Natural killer cell (primary cell): Measurements from ENCODE around the gene PARD6B. TPM values are rescaled to one million over a fixed set of nuclear protein-coding genes. Genes with fewer than 3 reads are reported as not detected.
"Not testable (repeated sequence)": the region's sequence is repeated elsewhere in the genome, so short reads cannot be mapped to it uniquely, and the experiment has no call there.

Experiments used
- ATAC-seq, 3 donors: fragments of 150-1000 bp in 2 of 3; fragments of 200-7000 bp in 1 of 3; cut with Tn5 transposase; 1 replicate in 1 of 3; 2 replicates in 2 of 3; pipeline ENCODE4 v1.10.0; 2021; ENCODE audit warnings: mild to moderate bottlenecking in 2 of 3, moderate library complexity in 2 of 3
- DNase-seq, 2 donors: peaks; one replicate each; pipeline versions ENCODE4 v3.0.0 to v3.0.0-alpha.2; 2013 to 2021; ENCODE audit warnings: mixed read lengths in 1 of 2
- H3K27ac ChIP-seq: one replicate; pipeline ENCODE4 v1.5.1; 2013; ENCODE audit warnings: mild to moderate bottlenecking, low read length
- H3K27me3 ChIP-seq: one replicate; pipeline ENCODE4 v1.6.1; 2013; ENCODE audit warnings: low read length; ENCODE audit not compliant: control insufficient read depth, insufficient read depth
- H3K36me3 ChIP-seq: one replicate; pipeline ENCODE4 v1.6.1; 2013; ENCODE audit warnings: low read length; ENCODE audit not compliant: control insufficient read depth, insufficient read depth
- H3K4me1 ChIP-seq: one replicate; pipeline ENCODE4 v1.6.1; 2013; ENCODE audit warnings: low read length; ENCODE audit not compliant: control insufficient read depth, insufficient read depth
- H3K4me3 ChIP-seq: one replicate; pipeline ENCODE4 v1.5.1; 2013; ENCODE audit warnings: low read length
- H3K9me3 ChIP-seq: one replicate; pipeline ENCODE4 v1.6.1; 2013; ENCODE audit warnings: low read length; ENCODE audit not compliant: control insufficient read depth, insufficient read depth
- H3K27ac Mint-ChIP-seq, 2 donors: one replicate each; pipeline ENCODE4 v1.8.0; 2022; ENCODE audit warnings: mild to moderate bottlenecking in 2 of 2, mixed read lengths in 2 of 2, moderate library complexity in 1 of 2
- H3K27me3 Mint-ChIP-seq, 2 donors: one replicate each; pipeline ENCODE4 v1.8.0; 2022; ENCODE audit warnings: low read depth in 2 of 2, mixed read lengths in 2 of 2
- H3K36me3 Mint-ChIP-seq: one replicate; pipeline ENCODE4 v1.8.0; 2022; ENCODE audit warnings: mixed read lengths
- H3K4me1 Mint-ChIP-seq, 2 donors: one replicate each; pipeline ENCODE4 v1.8.0; 2022; ENCODE audit warnings: mixed read lengths in 2 of 2
- H3K4me3 Mint-ChIP-seq: one replicate; pipeline ENCODE4 v1.8.0; 2022; ENCODE audit warnings: mild to moderate bottlenecking, moderate library complexity, mixed read lengths
- H3K9me3 Mint-ChIP-seq, 2 donors: one replicate each; pipeline ENCODE4 v1.8.0; 2022; ENCODE audit warnings: mixed read lengths in 2 of 2
- CTCF ChIP-seq: fragments of 200-600 bp; IDR thresholded peaks from one replicate; pipeline ENCODE4 v1.8.0; 2022; ENCODE audit warnings: antibody characterized with exemption
- WGBS: methylation state at CpG from one replicate; pipeline ENCODE4 v1.1.7; 2013; ENCODE audit warnings: missing lambda C conversion rate; ENCODE audit not compliant: insufficient coverage; 5-methylcytosine and 5-hydroxymethylcytosine counted together
- intact Hi-C: fragments of 100-400 bp; cut with micrococcal nuclease; formaldehyde crosslinking; loops from one replicate; pipeline ENCODE4 v1.14.2; 2022
- total RNA-seq, 4 donors: library from RNA; stranded (reverse); fragments of 120-200 nt in 1 of 4; gene quantifications; one replicate each; pipeline versions ENCODE4 v1.2.3 to v1.2.4, GENCODE V29; 2013 to 2022

The PARD6B gene
- total RNA-seq, 3 donors from 2014 or later (not counting 1 experiment from before 2014, with no cell fraction given), result 1.5 to 5.0 (median 4.1) TPM

DNA sequence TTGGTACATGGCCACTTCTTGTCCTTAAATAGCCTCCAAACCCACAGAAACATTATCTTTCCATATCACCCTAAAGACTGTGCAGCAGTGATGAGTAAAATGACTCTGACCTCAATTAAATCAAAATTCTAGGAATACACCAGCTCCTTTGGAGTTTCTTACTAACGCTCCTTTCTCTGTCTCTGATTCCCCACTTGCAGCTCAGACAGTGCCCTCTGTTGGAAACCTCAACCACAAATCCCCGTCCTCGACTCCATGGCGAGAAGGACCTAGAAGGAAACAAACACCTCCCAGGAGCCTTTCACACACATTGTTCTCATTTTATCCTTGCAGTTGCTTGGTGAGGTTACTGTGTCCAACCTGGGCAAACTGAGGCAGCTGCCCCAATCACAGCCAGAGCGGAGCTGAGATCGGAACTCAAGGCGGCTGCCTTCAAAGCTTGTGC lies 17.7 kb upstream of the PARD6B start:
- no peak for ATAC-seq
- Mint-ChIP-seq H3K27ac (no peak overlapping the region), H3K4me1 (no peaks in the 10 kb centered on the region), H3K36me3 (no peaks in the 10 kb centered on the region), H3K9me3 (no peaks in the 10 kb centered on the region), H3K4me3 (no peak overlapping the region), H3K27me3 (peaks cover 26 to 38% of the 10 kb centered on the region in 2 donors)
- DNase-seq, result no peak
- Histone ChIP-seq H3K9me3 (no peaks in the 10 kb centered on the region), H3K4me1 (no peaks in the 10 kb centered on the region), H3K27me3 (no peaks in the 10 kb centered on the region), H3K4me3 (no peak overlapping the region), H3K36me3 (no peaks in the 10 kb centered on the region), H3K27ac (no peak overlapping the region)
- intact Hi-C loops, result no loop called here
- WGBS, result 31% methylated on average over 6 of the region's 7 CpGs
- TF ChIP-seq CTCF, result no peak

- 86% methylated on average over 9 of the region's 12 CpGs for WGBS
- DNase-seq, ATAC-seq, H3K36me3 ChIP-seq, H3K36me3 Mint-ChIP-seq, intact Hi-C loops, H3K4me3 ChIP-seq, H3K4me1 Mint-ChIP-seq, H3K9me3 Mint-ChIP-seq, H3K4me3 Mint-ChIP-seq, H3K4me1 ChIP-seq, H3K9me3 ChIP-seq, H3K27ac Mint-ChIP-seq, H3K27ac ChIP-seq, H3K27me3 ChIP-seq: not testable (repeated sequence)
- H3K27me3 Mint-ChIP-seq, result peaks cover 26 to 38% of the 10 kb centered on the region in 2 donors
Measured at GRCh38 chr20:50714426-50714825, 17.0 kb upstream of the PARD6B start.

DNA sequence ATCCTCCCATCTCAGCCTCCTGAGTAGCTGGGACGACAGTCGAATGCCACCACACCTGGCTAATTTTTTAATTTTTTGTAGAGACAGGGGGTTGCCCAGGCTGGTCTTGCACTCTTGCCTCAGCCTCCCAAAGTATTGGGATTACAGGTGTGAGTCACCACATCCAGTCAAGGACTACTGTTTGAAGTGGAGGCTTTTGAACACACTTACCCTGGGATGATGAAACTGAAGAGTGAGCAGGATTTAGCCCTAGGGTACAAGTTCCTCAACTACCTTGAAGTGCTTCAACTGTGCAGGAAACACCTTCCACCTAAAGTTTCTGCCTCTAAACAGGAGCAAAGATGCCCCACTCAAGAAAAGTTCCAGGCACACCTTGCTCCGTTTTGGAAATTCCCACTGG lies 15.7 kb upstream of the PARD6B start:
- H3K4me1 Mint-ChIP-seq, result no peaks in the 10 kb centered on the region
- 86% methylated on average over 3 of the region's 3 CpGs for WGBS
- H3K9me3 ChIP-seq, result no peaks in the 10 kb centered on the region
- no peaks in the 10 kb centered on the region for H3K36me3 Mint-ChIP-seq
- intact Hi-C loops, result no loop called here
- ATAC-seq (no peak), DNase-seq (no peak)
- H3K27me3 Mint-ChIP-seq, result peaks cover 26 to 32% of the 10 kb centered on the region in 2 donors
- no peak overlapping the region for H3K27ac ChIP-seq
- no peak overlapping the region for H3K27ac Mint-ChIP-seq
- no peaks in the 10 kb centered on the region for H3K9me3 Mint-ChIP-seq
- no peaks in the 10 kb centered on the region for H3K4me1 ChIP-seq
- H3K36me3 ChIP-seq, result no peaks in the 10 kb centered on the region
- TF ChIP-seq CTCF, result no peak
- H3K4me3 ChIP-seq, result no peak overlapping the region
- H3K27me3 ChIP-seq, result no peaks in the 10 kb centered on the region
- no peak overlapping the region for H3K4me3 Mint-ChIP-seq

DNA sequence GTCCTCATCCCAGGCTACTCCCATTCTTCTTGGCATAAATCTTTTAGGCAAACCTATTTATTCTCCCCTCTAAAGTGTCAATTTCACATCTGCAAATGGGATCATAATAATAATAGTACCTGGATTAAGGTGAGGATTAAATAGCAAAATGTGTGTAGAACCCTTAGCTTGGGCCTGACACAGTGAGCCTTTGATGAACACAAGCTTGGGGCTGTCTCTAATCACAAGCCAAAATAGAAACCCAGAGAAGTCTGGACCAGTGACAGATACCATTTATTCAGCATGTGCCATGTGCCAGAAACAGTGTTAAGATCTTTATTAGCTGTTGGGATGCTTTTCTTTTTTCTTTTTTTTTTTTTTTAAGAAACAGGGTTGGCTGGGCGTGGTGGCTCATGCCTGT lies 14.9 kb upstream of the PARD6B start:
- WGBS, result no CpG with 5 or more reads among the region's 1 CpG
- ATAC-seq, result no peak
- Mint-ChIP-seq H3K27ac (no peak overlapping the region), H3K4me1 (no peaks in the 10 kb centered on the region), H3K27me3 (peaks cover 21 to 25% of the 10 kb centered on the region in 2 donors), H3K36me3 (no peaks in the 10 kb centered on the region), H3K9me3 (no peaks in the 10 kb centered on the region), H3K4me3 (no peak overlapping the region)
- no peak overlapping the region for H3K4me3 ChIP-seq
- intact Hi-C loops, result no loop called here
- no peak overlapping the region for H3K27ac ChIP-seq
- H3K36me3 ChIP-seq, result no peaks in the 10 kb centered on the region
- H3K27me3 ChIP-seq, result no peaks in the 10 kb centered on the region
- DNase-seq, result no peak
- H3K9me3 ChIP-seq, result no peaks in the 10 kb centered on the region
- TF ChIP-seq CTCF, result no peak
- H3K4me1 ChIP-seq, result no peaks in the 10 kb centered on the region
